Panc1 (cell line): ENCODE results near the gene RAB2B. TPM values are rescaled to one million over a fixed set of nuclear protein-coding genes. Genes with fewer than 3 reads are reported as not detected.

ENCODE experiments used
- ATAC-seq: fragments of 200-7000 bp; cut with Tn5 transposase; 2 replicates; pipeline ENCODE4 v1.9.1; 2020; ENCODE audit warnings: mild to moderate bottlenecking, moderate library complexity
- BruUV-seq: library from RNA; stranded (reverse); fragments of 400-500 nt; replicated peaks from 2 replicates; lab custom pipeline; 2021; lab: Mats Ljungman, UMichigan
- CTCF ChIA-PET: fragments of 300-600 bp; sonication (Branson Sonifier 250); formaldehyde crosslinking; loops from one replicate; lab custom pipeline; 2022; ENCODE audit warnings: antibody characterized with exemption; lab: Charles Lee
- POLR2A ChIA-PET: fragments of 300-600 bp; sonication (Branson Sonifier 250); formaldehyde crosslinking; loops from one replicate; lab custom pipeline; 2022; ENCODE audit warnings: antibody characterized with exemption; lab: Charles Lee
- DNase-seq: peaks from one replicate; pipeline ENCODE4 v3.0.0-alpha.2; 2010; ENCODE audit warnings: low read depth, low spot score
- H3K27ac ChIP-seq: 2 replicates; pipeline ENCODE4 v1.5.1; 2011; ENCODE audit warnings: mild to moderate bottlenecking, low read length, inconsistent platforms
- H3K27me3 ChIP-seq: fragments of 200-500 bp; sonication (Bioruptor generic); 2 replicates; pipeline ENCODE4 v1.6.0; 2014; ENCODE audit warnings: low read length, inconsistent platforms; ENCODE audit not compliant: control insufficient read depth, insufficient read depth
- H3K36me3 ChIP-seq: fragments of 200-500 bp; sonication (Bioruptor generic); 2 replicates; pipeline ENCODE4 v1.5.1; 2014; ENCODE audit warnings: inconsistent platforms, mild to moderate bottlenecking, low read length, moderate library complexity; ENCODE audit not compliant: control insufficient read depth, insufficient read depth
- H3K4me1 ChIP-seq: 2 replicates; pipeline ENCODE4 v1.5.1; 2011; ENCODE audit warnings: inconsistent platforms, mild to moderate bottlenecking, low read length, moderate library complexity; ENCODE audit not compliant: control insufficient read depth, insufficient read depth
- H3K4me3 ChIP-seq, 2 experiments: 2 replicates each; pipeline ENCODE4 v1.5.1; 2011 to 2012; ENCODE audit warnings: low read depth in 2 of 2, low read length in 2 of 2, mild to moderate bottlenecking in 2 of 2, inconsistent platforms in 1 of 2, moderate library complexity in 1 of 2
- H3K9me3 ChIP-seq: fragments of 200-500 bp; sonication (Bioruptor generic); 2 replicates; pipeline ENCODE4 v1.5.1; 2014; ENCODE audit warnings: low read depth, mild to moderate bottlenecking, inconsistent platforms, low read length, moderate library complexity; ENCODE audit not compliant: control insufficient read depth, insufficient read depth
- POLR2AphosphoS5 ChIP-seq: IDR thresholded peaks from 2 replicates; pipeline ENCODE4 v1.6.1; 2012; ENCODE audit warnings: mild to moderate bottlenecking, low read depth, low read length, moderate library complexity
- SIN3A ChIP-seq: IDR thresholded peaks from 2 replicates; pipeline ENCODE4 v1.6.1; 2012; ENCODE audit warnings: low read depth, mild to moderate bottlenecking, low read length, moderate library complexity, borderline replicate concordance; ENCODE audit not compliant: insufficient read depth
- TCF7L2 ChIP-seq: IDR thresholded peaks from 2 replicates; pipeline ENCODE4 v1.6.1; 2011; ENCODE audit warnings: mild to moderate bottlenecking, low read depth, low read length, inconsistent platforms
- in situ Hi-C: cut with HindIII; loops from 2 replicates; pipeline ENCODE4 v1.10.0; 2016; ENCODE audit warnings: low sequenced_read_pairs, low pct_unique_long_range_greater_than_20kb
- intact Hi-C: fragments of 100-400 bp; cut with micrococcal nuclease; formaldehyde crosslinking; loops from one replicate; pipeline ENCODE4 v1.10.0; 2022; ENCODE audit not compliant: unreplicated experiment
- total RNA-seq: library from RNA; stranded (reverse); gene quantifications from one replicate; pipeline ENCODE4 v1.2.1, GENCODE V29; 2021; ENCODE audit not compliant: unreplicated experiment
- TF ChIP-seq, protein P1 (sequence below): fragments of 450-650 bp; IDR thresholded peaks from 2 replicates; pipeline ENCODE4 v1.5.1; 2017; ENCODE audit warnings: mild to moderate bottlenecking
- TF ChIP-seq, protein P2 (sequence below), 2 experiments: IDR thresholded peaks; 2 replicates each; pipeline ENCODE4 v1.6.1; 2011 to 2012; ENCODE audit warnings: low read depth in 2 of 2, control low read depth in 1 of 2, low read length in 1 of 2, mild to moderate bottlenecking in 1 of 2, moderate library complexity in 1 of 2; ENCODE audit not compliant: insufficient read depth in 1 of 2

Gene RAB2B
- total RNA-seq, 1 experiment from 2014 or later = 17.0 TPM

DNA sequence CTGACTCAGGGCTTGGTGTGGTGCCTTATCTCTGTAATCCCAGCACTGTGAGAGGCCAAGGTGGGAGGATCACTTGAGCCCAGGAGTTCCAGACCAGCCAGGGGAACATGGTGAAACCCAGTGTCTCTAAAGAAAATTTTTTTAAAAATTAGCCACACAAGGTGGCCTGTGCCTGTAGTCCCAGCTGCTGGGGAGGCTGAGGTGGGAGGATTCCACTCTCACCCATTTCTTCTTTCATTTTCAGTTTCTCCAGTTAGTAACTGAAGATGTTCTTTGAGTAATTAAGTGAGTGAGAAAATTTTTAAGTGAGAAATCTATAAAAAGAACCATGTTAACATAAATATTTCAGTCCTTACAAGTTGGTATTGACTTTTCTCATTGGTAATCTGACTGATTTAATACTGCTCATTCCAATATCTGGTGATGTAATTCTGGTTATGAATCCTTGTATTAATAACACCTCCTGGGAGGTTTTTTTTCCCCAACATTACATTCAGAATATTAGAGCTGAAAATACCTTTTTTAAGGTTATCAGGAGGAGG lies 28.3 kb upstream of the RAB2B start:
- H3K27me3 ChIP-seq = no peaks in the 10 kb centered on the region

DNA sequence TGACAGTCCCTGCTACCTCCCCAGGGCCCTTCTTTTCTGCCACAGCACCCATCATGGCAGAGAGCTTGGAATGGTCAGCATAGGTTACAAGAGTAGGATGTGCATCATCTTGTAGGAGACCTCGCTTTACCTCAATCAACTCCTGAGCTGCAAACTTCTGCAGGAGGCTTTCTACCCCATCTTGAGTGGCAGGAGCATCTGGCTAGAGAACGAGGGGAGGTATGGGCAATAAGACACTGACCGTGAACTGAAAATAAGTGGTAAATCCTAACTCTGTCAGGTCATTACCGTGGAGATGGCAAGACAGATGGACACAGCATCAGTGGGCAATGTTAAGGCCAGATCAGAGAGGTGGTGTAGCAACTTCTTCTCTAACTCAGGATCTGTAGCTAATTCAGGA lies 26.6 kb upstream of the RAB2B start:
- ChIA-PET POLR2A (no interaction called here), CTCF (no interaction called here)
- Histone ChIP-seq H3K9me3 (no peaks in the 10 kb centered on the region), H3K4me3 (no peak overlapping the region), H3K27me3 (no peaks in the 10 kb centered on the region), H3K27ac (no peak overlapping the region), H3K36me3 (peaks cover 14% of the 10 kb centered on the region), H3K4me1 (no peaks in the 10 kb centered on the region)
- BruUV-seq = no TSS peak
- intact Hi-C loops = no loop called here
- DNase-seq (no peak), ATAC-seq (no peak)
- in situ Hi-C loops = no loop called here
- TF ChIP-seq, protein P1, sequence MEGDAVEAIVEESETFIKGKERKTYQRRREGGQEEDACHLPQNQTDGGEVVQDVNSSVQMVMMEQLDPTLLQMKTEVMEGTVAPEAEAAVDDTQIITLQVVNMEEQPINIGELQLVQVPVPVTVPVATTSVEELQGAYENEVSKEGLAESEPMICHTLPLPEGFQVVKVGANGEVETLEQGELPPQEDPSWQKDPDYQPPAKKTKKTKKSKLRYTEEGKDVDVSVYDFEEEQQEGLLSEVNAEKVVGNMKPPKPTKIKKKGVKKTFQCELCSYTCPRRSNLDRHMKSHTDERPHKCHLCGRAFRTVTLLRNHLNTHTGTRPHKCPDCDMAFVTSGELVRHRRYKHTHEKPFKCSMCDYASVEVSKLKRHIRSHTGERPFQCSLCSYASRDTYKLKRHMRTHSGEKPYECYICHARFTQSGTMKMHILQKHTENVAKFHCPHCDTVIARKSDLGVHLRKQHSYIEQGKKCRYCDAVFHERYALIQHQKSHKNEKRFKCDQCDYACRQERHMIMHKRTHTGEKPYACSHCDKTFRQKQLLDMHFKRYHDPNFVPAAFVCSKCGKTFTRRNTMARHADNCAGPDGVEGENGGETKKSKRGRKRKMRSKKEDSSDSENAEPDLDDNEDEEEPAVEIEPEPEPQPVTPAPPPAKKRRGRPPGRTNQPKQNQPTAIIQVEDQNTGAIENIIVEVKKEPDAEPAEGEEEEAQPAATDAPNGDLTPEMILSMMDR = no peak
- TF ChIP-seq SIN3A (no peak), POLR2AphosphoS5 (no peak), TCF7L2 (no peak)
- TF ChIP-seq, protein P2, sequence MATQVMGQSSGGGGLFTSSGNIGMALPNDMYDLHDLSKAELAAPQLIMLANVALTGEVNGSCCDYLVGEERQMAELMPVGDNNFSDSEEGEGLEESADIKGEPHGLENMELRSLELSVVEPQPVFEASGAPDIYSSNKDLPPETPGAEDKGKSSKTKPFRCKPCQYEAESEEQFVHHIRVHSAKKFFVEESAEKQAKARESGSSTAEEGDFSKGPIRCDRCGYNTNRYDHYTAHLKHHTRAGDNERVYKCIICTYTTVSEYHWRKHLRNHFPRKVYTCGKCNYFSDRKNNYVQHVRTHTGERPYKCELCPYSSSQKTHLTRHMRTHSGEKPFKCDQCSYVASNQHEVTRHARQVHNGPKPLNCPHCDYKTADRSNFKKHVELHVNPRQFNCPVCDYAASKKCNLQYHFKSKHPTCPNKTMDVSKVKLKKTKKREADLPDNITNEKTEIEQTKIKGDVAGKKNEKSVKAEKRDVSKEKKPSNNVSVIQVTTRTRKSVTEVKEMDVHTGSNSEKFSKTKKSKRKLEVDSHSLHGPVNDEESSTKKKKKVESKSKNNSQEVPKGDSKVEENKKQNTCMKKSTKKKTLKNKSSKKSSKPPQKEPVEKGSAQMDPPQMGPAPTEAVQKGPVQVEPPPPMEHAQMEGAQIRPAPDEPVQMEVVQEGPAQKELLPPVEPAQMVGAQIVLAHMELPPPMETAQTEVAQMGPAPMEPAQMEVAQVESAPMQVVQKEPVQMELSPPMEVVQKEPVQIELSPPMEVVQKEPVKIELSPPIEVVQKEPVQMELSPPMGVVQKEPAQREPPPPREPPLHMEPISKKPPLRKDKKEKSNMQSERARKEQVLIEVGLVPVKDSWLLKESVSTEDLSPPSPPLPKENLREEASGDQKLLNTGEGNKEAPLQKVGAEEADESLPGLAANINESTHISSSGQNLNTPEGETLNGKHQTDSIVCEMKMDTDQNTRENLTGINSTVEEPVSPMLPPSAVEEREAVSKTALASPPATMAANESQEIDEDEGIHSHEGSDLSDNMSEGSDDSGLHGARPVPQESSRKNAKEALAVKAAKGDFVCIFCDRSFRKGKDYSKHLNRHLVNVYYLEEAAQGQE (IDR thresholded peaks at IDR 0.05; ENCODE audit: insufficient read depth in 1 of 2, low read depth in 2 of 2, low read length in 1 of 2) = no peak

More for the DNA sequence above, 28.3 kb upstream of the RAB2B start:
- ATAC-seq (no peak), DNase-seq (no peak)
- ChIA-PET POLR2A (no interaction called here), CTCF (no interaction called here)
- Histone ChIP-seq H3K4me1 (peaks cover 8% of the 10 kb centered on the region), H3K4me3 (no peak overlapping the region), H3K36me3 (peaks cover 8% of the 10 kb centered on the region), H3K27ac (no peak overlapping the region), H3K9me3 (no peaks in the 10 kb centered on the region)
- in situ Hi-C loops (no loop called here), intact Hi-C loops (no loop called here)
- no TSS peak for BruUV-seq
- TF ChIP-seq, protein P1 = no peak
- TF ChIP-seq SIN3A (no peak), POLR2AphosphoS5 (no peak), TCF7L2 (no peak)
- TF ChIP-seq, protein P2 (IDR thresholded peaks at IDR 0.05; ENCODE audit: insufficient read depth in 1 of 2, low read depth in 2 of 2, low read length in 1 of 2) = no peak
